Measurements from ENCODE around the gene ACTL6B.

ACTL6B gene

DNA sequence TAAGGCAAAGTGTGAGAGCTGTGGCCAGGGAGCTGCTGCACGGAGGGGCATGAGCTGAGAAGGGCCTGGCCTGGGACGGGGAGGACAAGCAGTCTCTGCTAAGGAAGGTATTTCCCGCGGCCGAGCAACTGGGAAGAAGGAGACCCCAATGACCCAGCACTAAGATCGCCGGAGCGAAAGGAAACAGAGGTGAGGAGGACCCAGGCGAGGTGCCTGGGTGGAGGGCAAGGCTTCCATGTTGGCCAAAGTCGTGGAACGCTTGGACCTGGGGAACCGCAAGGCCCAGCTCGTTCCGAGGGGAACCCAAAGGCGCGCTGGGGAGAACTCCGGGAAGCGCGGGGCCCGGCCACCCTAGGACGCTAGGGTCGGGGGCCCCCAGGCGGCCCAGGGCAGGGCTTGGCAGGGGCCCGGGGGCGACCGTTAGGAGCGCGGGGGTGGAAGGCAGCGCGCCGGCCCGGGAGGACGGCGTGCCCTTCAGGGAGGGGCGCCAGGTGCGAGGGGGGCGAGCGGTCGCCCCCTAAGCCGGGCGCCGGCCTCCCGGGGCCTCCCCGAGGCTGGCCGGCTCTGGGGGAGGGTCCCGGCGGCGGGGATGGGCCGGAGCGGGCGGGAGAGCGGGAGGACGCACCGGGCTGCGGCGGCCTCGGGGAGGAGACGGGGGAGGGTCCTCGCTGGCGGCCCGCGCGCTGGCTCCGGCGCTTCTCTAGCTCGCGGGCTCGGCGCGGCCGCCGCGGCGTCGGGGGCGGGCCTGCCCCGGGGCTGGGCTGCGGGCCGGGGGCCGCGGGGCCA, 37.3 kb upstream of the ACTL6B start:
- peak overlapping the region; percentile 74 for H3K4me3 ChIP-seq (ENCODE audit: low read depth, low read length)
- ChIA-PET CTCF (interaction anchor here (0.7 to 8.2 kb wide), 23 partner anchors 9 to 264 kb away, joined by 3 to 180 read pairs (median 11); partner anchors contain the start of genes FBXO24, LRCH4, MEPCE and MOSPD3), POLR2A (interaction anchor here (0.6 to 4.1 kb wide), 6 partner anchors 9 to 108 kb away, joined by 3 to 17 read pairs (median 6); partner anchors contain the start of genes FBXO24, MOSPD3 and POP7)
- TF ChIP-seq, protein P1, sequence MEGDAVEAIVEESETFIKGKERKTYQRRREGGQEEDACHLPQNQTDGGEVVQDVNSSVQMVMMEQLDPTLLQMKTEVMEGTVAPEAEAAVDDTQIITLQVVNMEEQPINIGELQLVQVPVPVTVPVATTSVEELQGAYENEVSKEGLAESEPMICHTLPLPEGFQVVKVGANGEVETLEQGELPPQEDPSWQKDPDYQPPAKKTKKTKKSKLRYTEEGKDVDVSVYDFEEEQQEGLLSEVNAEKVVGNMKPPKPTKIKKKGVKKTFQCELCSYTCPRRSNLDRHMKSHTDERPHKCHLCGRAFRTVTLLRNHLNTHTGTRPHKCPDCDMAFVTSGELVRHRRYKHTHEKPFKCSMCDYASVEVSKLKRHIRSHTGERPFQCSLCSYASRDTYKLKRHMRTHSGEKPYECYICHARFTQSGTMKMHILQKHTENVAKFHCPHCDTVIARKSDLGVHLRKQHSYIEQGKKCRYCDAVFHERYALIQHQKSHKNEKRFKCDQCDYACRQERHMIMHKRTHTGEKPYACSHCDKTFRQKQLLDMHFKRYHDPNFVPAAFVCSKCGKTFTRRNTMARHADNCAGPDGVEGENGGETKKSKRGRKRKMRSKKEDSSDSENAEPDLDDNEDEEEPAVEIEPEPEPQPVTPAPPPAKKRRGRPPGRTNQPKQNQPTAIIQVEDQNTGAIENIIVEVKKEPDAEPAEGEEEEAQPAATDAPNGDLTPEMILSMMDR (IDR thresholded peaks at IDR 0.05; ENCODE audit: insufficient read depth, low read length, missing control alignments) = no peak
- no peak for DNase-seq (ENCODE audit: low read depth, low spot score)

DNA sequence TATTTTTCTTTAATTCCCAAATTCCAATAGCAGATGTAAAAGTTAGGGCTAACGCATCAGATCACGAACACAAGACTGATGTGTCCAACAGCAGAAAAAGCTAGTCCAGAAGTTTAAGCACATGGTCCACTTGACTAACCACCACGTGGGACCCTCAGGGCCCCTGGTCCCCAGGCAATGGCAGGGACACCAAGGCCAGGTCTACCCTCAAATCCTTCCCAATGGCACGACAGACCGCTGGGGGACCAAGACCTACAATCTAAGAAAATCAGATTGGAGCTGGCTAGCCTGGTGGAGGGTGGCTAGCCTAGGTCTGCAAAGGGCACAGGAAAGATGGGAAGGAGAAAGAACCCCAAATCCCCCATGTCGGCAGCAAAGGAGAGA, 36.3 kb upstream of the ACTL6B start:
- CTCF ChIA-PET = interaction anchor here (0.7 to 8.2 kb wide), 35 partner anchors 10 to 255 kb away, joined by 3 to 180 read pairs (median 8); partner anchors contain the start of genes EPHB4, FBXO24, GNB2 and LRCH4
- no peak for DNase-seq (ENCODE audit: low read depth, low spot score)
- POLR2A ChIA-PET = interaction anchor here (0.6 to 4.1 kb wide), 6 partner anchors 8 to 671 kb away, joined by 3 to 17 read pairs (median 6); partner anchors contain the start of genes FBXO24, MOSPD3 and POP7
- TF ChIP-seq, protein P1 (IDR thresholded peaks at IDR 0.05; ENCODE audit: insufficient read depth, low read length, missing control alignments) = no peak
- H3K4me3 ChIP-seq (ENCODE audit: low read depth, low read length) = peak overlapping the region; percentile 74

DNA sequence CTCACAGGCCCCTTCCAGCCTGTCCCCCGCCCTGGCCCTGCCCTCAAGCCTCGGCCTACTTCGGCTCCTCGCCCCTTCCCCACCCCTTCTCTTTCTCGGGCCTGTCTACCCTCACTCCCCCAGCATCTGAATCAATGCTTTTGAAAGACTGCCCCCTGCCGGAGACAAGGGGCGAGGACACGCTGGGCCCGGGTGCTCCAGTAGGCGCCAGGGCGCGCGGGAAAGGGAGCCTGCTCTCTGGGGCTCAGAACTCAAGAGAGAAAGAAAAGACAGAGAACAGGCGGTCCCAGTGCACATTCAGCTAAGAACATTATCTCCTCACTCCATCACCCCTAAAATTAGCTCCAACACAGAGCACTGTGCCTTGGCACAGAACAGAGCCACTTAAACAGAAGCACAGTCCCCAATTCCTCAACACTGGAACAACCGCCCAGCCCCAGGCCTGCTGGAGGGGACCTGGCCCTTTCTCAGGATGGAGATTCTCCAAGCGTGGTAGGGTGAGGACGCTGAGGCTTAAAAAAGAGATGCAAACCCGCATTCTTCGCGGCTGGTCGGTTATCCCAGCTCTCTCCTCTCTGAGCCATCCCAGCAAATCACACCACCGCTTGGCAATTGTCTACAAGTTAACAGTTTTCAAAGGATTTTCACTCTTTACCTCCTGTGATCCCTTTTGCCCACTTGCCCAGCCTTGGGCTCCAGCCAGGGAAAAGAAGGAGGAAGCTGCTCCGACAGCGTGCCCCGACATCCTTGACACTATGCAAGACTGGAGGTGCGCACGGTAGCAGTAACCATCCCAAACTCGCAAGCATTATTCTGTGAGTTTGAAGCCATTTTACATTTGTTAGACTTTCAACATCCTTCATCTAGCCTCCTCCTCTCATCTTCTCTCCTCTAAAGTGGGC, 35.7 kb upstream of the ACTL6B start:
- POLR2A ChIA-PET = interaction anchor here (0.6 to 4.1 kb wide), 5 partner anchors 14 to 670 kb away, joined by 3 to 17 read pairs (median 5); partner anchors contain the start of genes FBXO24, MOSPD3 and POP7
- CTCF ChIA-PET = interaction anchor here (0.7 to 8.2 kb wide), 54 partner anchors 11 to 245 kb away, joined by 3 to 180 read pairs (median 6); partner anchors contain the start of genes AGFG2, EPHB4, FBXO24 and GNB2
- no peak for DNase-seq (ENCODE audit: low read depth, low spot score)
- H3K4me3 ChIP-seq (ENCODE audit: low read depth, low read length) = peak overlapping the region; percentile 74
- TF ChIP-seq, protein P1 (IDR thresholded peaks at IDR 0.05; ENCODE audit: insufficient read depth, low read length, missing control alignments) = peak; percentile 88

DNA sequence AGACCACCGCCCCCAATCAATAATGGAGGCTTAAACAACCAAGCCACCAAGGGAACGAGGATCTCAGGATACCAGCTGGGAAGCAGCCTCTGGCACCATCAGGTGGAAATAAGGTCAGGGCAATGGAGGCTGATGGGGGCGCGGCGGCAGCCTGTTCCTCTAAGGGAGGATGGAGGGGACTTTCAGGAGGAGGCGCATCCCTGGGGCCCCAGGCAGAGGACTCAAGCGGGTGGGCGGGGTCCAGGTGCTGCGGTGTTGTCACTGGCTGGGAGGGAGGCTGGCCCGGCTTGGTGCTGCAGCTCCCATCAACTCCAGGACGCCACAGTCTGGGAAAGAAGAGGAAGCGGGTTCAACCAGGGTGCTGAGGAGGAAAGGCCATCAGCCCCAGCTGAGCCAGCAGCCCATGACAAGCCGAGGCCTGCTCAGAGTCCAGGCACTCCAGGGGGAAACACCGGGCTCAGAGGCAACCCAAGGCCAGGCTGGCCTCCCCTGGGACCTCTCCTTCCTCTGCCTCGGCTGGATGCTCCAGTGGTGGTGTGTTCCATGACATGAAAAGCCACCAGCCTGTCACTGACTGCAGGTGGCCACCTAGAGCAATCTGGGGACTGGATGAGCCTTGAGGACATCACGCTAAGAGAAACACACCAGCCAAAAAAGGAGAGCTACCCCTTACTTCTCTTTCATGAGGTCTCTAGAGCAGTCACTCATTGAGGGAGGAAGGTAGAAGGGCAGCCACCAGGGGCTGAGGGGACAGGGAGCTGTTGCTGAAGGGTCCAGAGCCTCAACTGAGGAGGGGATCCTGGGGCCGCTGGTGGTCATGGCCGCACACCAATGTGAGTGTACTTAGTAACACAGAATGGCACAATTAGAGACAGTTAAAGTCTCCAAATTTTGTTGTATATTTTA, 33.2 kb upstream of the ACTL6B start:
- ChIA-PET POLR2A (interaction anchor here (0.6 to 0.7 kb wide), 2 partner anchors 16 to 224 kb away, joined by 3 read pairs; no protein-coding TSS in a partner anchor), CTCF (interaction anchor here (0.6 to 8.2 kb wide), 14 partner anchors 9 to 224 kb away, joined by 3 to 180 read pairs (median 10); partner anchors contain the start of genes PCOLCE, POP7 and SLC12A9)
- TF ChIP-seq, protein P1 (IDR thresholded peaks at IDR 0.05; ENCODE audit: insufficient read depth, low read length, missing control alignments) = no peak
- no peak for DNase-seq (ENCODE audit: low read depth, low spot score)
- H3K4me3 ChIP-seq (ENCODE audit: low read depth, low read length) = no peak overlapping the region

DNA sequence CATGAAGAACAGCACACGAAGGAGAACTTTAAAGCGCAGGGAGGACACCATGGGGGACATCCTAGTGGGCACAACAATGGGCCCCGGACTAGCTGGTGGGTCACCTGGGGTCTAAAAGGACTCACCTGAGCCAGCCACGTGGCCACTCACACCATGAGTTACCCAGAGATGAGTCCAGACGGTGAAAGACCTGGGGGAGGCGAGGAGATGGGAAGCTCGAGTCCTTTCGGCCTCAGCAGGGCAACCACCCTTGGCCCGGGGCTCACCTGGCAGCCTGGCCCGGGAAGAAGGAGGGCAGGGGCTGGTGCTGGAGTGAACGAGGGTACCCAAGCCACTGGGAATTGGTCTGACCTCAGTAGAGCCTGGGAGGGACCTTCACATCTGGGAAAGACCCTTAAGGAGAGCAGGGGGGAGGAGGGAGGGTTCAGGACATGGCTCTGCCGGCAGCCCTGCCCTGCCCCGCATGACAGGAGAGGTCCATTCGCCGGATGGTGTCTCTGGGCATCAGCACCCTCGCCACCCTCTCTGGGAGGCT, 32.1 kb upstream of the ACTL6B start:
- H3K4me3 ChIP-seq (ENCODE audit: low read depth, low read length) = no peak overlapping the region
- DNase-seq (ENCODE audit: low read depth, low spot score) = no peak
- ChIA-PET POLR2A (no interaction called here), CTCF (interaction anchor here (1.0 to 8.2 kb wide), 7 partner anchors 8 to 163 kb away, joined by 3 to 180 read pairs (median 65); partner anchors contain the start of genes POP7 and SLC12A9)
- TF ChIP-seq, protein P1 (IDR thresholded peaks at IDR 0.05; ENCODE audit: insufficient read depth, low read length, missing control alignments) = no peak
